Type B pancreatic cell (in vitro differentiated cells): ENCODE results near the gene AMER1. TPM values are rescaled to one million over a fixed set of nuclear protein-coding genes. Genes with fewer than 3 reads are reported as not detected.

Source experiments
- DNase-seq: peaks from one replicate; pipeline ENCODE4 v3.0.0; 2021; ENCODE audit warnings: mixed read lengths; ENCODE audit not compliant: unreplicated experiment; ENCODE audit errors: extremely low spot score
- H3K27ac Mint-ChIP-seq: 2 replicates; pipeline ENCODE4 v1.8.0; 2021; ENCODE audit warnings: mild to moderate bottlenecking, mixed read lengths
- H3K27me3 Mint-ChIP-seq: 2 replicates; pipeline ENCODE4 v1.8.0; 2021; ENCODE audit warnings: mixed read lengths
- H3K36me3 Mint-ChIP-seq: 2 replicates; pipeline ENCODE4 v1.8.0; 2021; ENCODE audit warnings: mixed read lengths
- H3K4me1 Mint-ChIP-seq: one replicate; pipeline ENCODE4 v1.8.0; 2021; ENCODE audit warnings: mixed read lengths; ENCODE audit not compliant: unreplicated experiment
- H3K4me3 Mint-ChIP-seq: 2 replicates; pipeline ENCODE4 v1.8.0; 2021; ENCODE audit warnings: mild to moderate bottlenecking, mixed read lengths
- H3K9me3 Mint-ChIP-seq: 2 replicates; pipeline ENCODE4 v1.8.0; 2021; ENCODE audit warnings: mixed read lengths
- CTCF ChIP-seq: fragments of 200-600 bp; sonication (generic); conservative IDR thresholded peaks from 2 replicates; pipeline ENCODE4 v1.5.0; 2021; ENCODE audit warnings: antibody characterized with exemption, mild to moderate bottlenecking
- total RNA-seq: library from RNA; stranded (reverse); gene quantifications from 2 replicates; pipeline ENCODE4 v1.2.1, GENCODE V29; 2021; ENCODE audit warnings: low replicate concordance

Gene AMER1
- total RNA-seq, 1 donor from 2014 or later: 11.7 TPM

- no peak for TF ChIP-seq CTCF
- Mint-ChIP-seq H3K36me3 (peaks cover 8% of the 10 kb centered on the region), H3K4me1 (no peaks in the 10 kb centered on the region), H3K27ac (no peak overlapping the region), H3K27me3 (no peaks in the 10 kb centered on the region), H3K4me3 (no peak overlapping the region), H3K9me3 (no peaks in the 10 kb centered on the region)
- DNase-seq: no peak
These were observed 8.9 kb downstream of the AMER1 start for GRCh38 chrX:64196606-64197005.

DNA sequence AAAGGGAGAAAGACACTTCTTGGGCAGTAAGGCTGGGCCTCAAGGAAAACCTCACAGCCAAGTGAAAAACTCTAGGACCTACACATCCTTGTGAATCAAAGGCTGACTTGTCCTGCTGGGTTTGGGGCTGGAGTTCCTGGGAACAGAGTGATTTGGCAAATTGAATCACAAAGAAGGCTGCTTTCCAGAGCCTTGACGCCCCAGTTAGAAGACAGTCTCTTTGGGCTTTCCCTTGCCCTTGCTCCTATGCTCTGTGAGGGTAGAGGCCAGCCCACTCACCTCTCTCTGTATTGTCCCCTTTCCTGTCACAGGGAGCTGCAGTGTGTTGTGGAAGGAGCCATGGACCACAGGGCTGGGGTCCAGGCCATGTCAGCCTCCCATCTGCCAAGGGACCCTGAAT is 9.6 kb downstream of the AMER1 start:
- Mint-ChIP-seq H3K9me3 (no peaks in the 10 kb centered on the region), H3K36me3 (peaks cover 8% of the 10 kb centered on the region), H3K27me3 (no peaks in the 10 kb centered on the region), H3K4me1 (no peaks in the 10 kb centered on the region), H3K27ac (no peak overlapping the region), H3K4me3 (no peak overlapping the region)
- DNase-seq: no peak
- TF ChIP-seq CTCF: no peak

DNA sequence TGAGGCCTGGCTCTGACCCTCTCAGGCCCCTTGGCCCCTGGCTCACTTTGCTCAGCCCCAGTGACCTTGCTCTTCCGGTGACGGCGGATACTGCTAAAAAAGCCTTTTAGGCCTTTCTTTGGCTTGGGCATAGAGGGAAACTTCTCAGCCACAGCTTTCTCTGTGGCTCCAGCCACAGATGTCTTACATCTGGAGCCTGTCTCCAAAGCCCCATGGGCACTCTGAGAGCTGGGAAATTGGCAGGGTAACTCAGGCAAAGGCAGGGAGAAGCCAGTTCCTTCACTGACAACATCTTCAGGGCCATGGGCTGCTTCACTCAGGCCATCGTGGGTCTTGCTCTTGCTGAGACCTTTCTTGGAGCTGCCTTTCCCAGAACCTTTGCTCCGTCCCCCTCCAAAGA is 12.8 kb downstream of the AMER1 start:
- DNase-seq: peak; percentile 15
- Mint-ChIP-seq H3K27me3 (no peaks in the 10 kb centered on the region), H3K9me3 (no peaks in the 10 kb centered on the region), H3K27ac (no peak overlapping the region), H3K36me3 (peaks cover 8% of the 10 kb centered on the region), H3K4me1 (no peaks in the 10 kb centered on the region), H3K4me3 (no peak overlapping the region)
- no peak for TF ChIP-seq CTCF

DNA sequence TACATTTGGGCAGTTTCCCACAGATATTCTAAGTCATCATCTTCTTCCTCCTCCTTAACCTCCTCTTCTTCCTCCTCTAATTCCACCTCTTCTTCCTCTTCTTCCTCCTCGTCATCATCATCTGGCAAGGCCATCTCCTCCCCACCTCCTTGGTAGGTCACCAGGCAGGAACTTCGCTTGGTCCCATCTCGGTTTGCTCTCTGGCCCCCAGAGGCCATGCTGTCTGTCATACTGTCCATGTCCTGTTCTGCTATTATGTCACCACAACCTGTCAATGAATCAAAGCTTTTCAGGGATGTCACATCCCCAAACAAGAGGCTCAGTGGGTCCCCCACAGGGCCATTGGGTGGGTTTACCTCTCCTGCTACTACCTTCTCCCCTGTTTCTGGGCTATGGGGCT is 13.5 kb downstream of the AMER1 start:
- no peak overlapping the region for H3K4me3 Mint-ChIP-seq
- H3K36me3 Mint-ChIP-seq: peaks cover 8% of the 10 kb centered on the region
- no peaks in the 10 kb centered on the region for H3K4me1 Mint-ChIP-seq
- no peaks in the 10 kb centered on the region for H3K9me3 Mint-ChIP-seq
- peak; percentile 10 for DNase-seq
- H3K27ac Mint-ChIP-seq: no peak overlapping the region
- H3K27me3 Mint-ChIP-seq: no peaks in the 10 kb centered on the region
- no peak for TF ChIP-seq CTCF

GRCh38 chrX:64191281-64192010 is 14.1 kb downstream of the AMER1 start:
- no peak overlapping the region for H3K4me3 Mint-ChIP-seq
- H3K27ac Mint-ChIP-seq: no peak overlapping the region
- no peak for TF ChIP-seq CTCF
- H3K4me1 Mint-ChIP-seq: no peaks in the 10 kb centered on the region
- H3K27me3 Mint-ChIP-seq: no peaks in the 10 kb centered on the region
- DNase-seq: no peak
- H3K36me3 Mint-ChIP-seq: peaks cover 8% of the 10 kb centered on the region
- H3K9me3 Mint-ChIP-seq: no peaks in the 10 kb centered on the region
